Activated CD4-positive, alpha-beta T cell treated with anti-CD3 and anti-CD28 coated beads for 36 hours (primary cell): ENCODE measurements around the gene C11orf86. TPM values are rescaled to one million over a fixed set of nuclear protein-coding genes. Genes with fewer than 3 reads are reported as not detected.

Experiments used
- ATAC-seq: fragments of 200-7000 bp; cut with Tn5 transposase; one replicate; pipeline ENCODE4 v1.10.0; 2021; ENCODE audit warnings: mild to moderate bottlenecking, moderate library complexity
- CTCF ChIA-PET: fragments of 350-600 bp; sonication (Branson Sonifier 250); formaldehyde crosslinking; loops from one replicate; lab custom pipeline; 2021; ENCODE audit warnings: antibody characterized with exemption; lab: Charles Lee
- POLR2A ChIA-PET: fragments of 350-600 bp; sonication (Branson Sonifier 250); formaldehyde crosslinking; loops from one replicate; lab custom pipeline; 2021; ENCODE audit warnings: antibody characterized with exemption, inconsistent platforms; lab: Charles Lee
- DNase-seq: peaks from one replicate; pipeline ENCODE4 v3.0.0-alpha.2; 2020
- H3K27ac Mint-ChIP-seq: one replicate; pipeline ENCODE4 v1.8.0; 2021; ENCODE audit warnings: mixed read lengths
- H3K27me3 Mint-ChIP-seq: one replicate; pipeline ENCODE4 v1.8.0; 2021; ENCODE audit warnings: mixed read lengths
- H3K36me3 Mint-ChIP-seq: one replicate; pipeline ENCODE4 v1.8.0; 2021; ENCODE audit warnings: low read depth, mixed read lengths
- H3K4me1 Mint-ChIP-seq: one replicate; pipeline ENCODE4 v1.8.0; 2021; ENCODE audit warnings: mixed read lengths
- H3K4me3 Mint-ChIP-seq: one replicate; pipeline ENCODE4 v1.8.0; 2021; ENCODE audit warnings: mild to moderate bottlenecking, moderate library complexity, mixed read lengths
- H3K9me3 Mint-ChIP-seq: one replicate; pipeline ENCODE4 v1.8.0; 2021; ENCODE audit warnings: low read depth, mixed read lengths
- intact Hi-C, 2 experiments: fragments of 100-400 bp; cut with DNase I in 1 of 2; cut with micrococcal nuclease in 1 of 2; formaldehyde crosslinking; loops; one replicate each; pipeline versions ENCODE4 v1.14.2 to v1.15.1; 2022 to 2024; cut with DNase I, micrococcal nuclease
- total RNA-seq, 2 experiments: library from RNA; stranded (reverse); gene quantifications; one replicate each; pipeline ENCODE4 v1.2.3, GENCODE V29; 2021

Gene C11orf86
- total RNA-seq = not detected

GRCh38 chr11:66974724-66975404 is at the start of gene C11orf86:
TSS of gene C11orf86 (plus strand) at chr11:66975304. CDS start at chr11:66975363, 59 bp downstream.
- intact Hi-C loops = no loop called here
- DNase-seq (no peak), ATAC-seq (no peak)
- Mint-ChIP-seq H3K36me3 (peaks cover 2% of the 10 kb centered on the region), H3K9me3 (peaks cover 5% of the 10 kb centered on the region), H3K4me1 (peaks cover 14% of the 10 kb centered on the region), H3K4me3 (no peak within 1 kb of the TSS), H3K27me3 (peaks cover 13% of the 10 kb centered on the region), H3K27ac (no peak within 1 kb of the TSS)
- ChIA-PET POLR2A (no interaction called here), CTCF (interaction anchor here (0.7 to 1.7 kb wide), 4 partner anchors 17 to 93 kb away, joined by 3 to 4 read pairs (median 3); partner anchors contain the start of gene PC)

DNA sequence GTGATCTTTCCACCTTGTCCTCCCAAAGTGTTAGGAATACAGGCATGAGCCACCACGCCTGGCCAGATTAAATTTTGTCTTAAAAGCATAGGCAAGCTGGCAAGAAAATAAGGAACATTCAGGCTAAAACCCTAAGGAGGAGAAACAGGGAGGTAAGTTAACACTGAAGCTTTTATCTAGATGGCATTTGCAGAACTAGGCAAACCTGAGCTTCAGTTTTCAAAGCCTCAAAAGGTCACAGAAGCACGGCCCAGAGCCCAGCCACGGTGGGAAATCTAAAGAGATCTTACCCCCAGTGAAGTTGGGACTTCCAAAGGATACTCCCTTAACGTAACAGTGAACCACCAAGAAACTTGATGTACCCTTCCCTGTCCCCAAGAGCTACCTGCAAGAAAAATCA is 45.4 kb upstream of the C11orf86 start:
- ATAC-seq (no peak), DNase-seq (no peak)
- Mint-ChIP-seq H3K4me3 (no peak overlapping the region), H3K9me3 (no peaks in the 10 kb centered on the region), H3K27ac (no peak overlapping the region), H3K27me3 (no peaks in the 10 kb centered on the region), H3K4me1 (no peaks in the 10 kb centered on the region), H3K36me3 (no peaks in the 10 kb centered on the region)
- CTCF ChIA-PET = no interaction called here
- POLR2A ChIA-PET = interaction anchor here (0.6 kb wide), 1 partner anchor 74 kb away, joined by 3 read pairs; no protein-coding TSS in a partner anchor
- intact Hi-C loops = no loop called here

DNA sequence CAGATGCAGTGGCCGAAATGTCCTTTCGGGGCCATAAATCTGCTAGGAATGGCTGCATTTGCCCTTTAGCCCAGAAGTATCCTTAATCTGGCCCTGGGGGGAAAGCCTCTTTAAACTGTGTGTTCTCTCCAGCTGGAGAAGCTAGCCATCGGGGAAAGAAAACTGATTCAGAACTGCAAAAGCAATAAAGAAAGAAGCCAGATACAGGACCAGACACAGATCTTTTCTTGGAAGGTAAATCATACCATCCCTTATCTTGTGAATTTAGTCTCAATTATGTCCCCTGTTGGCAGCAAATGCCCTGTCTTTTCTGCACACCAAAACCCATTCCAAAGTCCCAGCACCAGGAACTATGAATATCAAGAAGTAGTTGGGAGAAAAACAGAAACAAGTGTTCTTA is 42.6 kb upstream of the C11orf86 start:
- ATAC-seq = no peak
- Mint-ChIP-seq H3K4me3 (no peak overlapping the region), H3K27me3 (no peaks in the 10 kb centered on the region), H3K36me3 (no peaks in the 10 kb centered on the region), H3K27ac (no peak overlapping the region), H3K4me1 (no peaks in the 10 kb centered on the region), H3K9me3 (no peaks in the 10 kb centered on the region)
- intact Hi-C loops = no loop called here
- POLR2A ChIA-PET = no interaction called here
- DNase-seq = no peak
- CTCF ChIA-PET = interaction anchor here (0.7 kb wide), 1 partner anchor 69 kb away, joined by 3 read pairs; no protein-coding TSS in a partner anchor

DNA sequence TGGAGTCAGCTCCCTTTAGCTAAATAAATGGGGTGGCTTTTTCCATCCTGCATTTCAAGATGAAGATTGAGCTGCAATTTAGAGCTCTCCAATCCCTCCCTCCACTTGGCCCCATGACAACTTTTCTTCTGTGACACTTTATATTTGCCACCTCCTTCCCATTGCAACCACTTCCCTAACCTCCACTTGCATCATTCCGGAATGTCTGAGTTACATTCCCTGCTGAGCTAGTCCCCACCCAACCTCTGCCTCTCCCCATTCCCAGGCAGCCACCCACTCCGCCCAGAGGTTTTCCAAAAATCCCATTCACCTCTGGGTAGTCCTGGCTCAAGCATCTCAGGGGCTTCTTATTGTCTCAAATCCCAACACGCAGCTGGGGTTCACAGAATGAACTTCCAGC is 41.6 kb upstream of the C11orf86 start:
- Mint-ChIP-seq H3K36me3 (no peaks in the 10 kb centered on the region), H3K27me3 (no peaks in the 10 kb centered on the region), H3K4me1 (no peaks in the 10 kb centered on the region), H3K4me3 (no peak overlapping the region), H3K27ac (no peak overlapping the region), H3K9me3 (no peaks in the 10 kb centered on the region)
- CTCF ChIA-PET = interaction anchor here (0.7 kb wide), 1 partner anchor 13 kb away, joined by 3 read pairs; no protein-coding TSS in a partner anchor
- POLR2A ChIA-PET = no interaction called here
- intact Hi-C loops = no loop called here
- ATAC-seq (no peak), DNase-seq (no peak)

GRCh38 chr11:66934950-66935779 is 39.9 kb upstream of the C11orf86 start:
- POLR2A ChIA-PET = no interaction called here
- intact Hi-C loops = no loop called here
- Mint-ChIP-seq H3K27me3 (no peaks in the 10 kb centered on the region), H3K27ac (no peak overlapping the region), H3K4me3 (no peak overlapping the region), H3K9me3 (no peaks in the 10 kb centered on the region), H3K36me3 (no peaks in the 10 kb centered on the region), H3K4me1 (no peaks in the 10 kb centered on the region)
- DNase-seq (no peak), ATAC-seq (no peak)
- CTCF ChIA-PET = no interaction called here

- H3K9me3 Mint-ChIP-seq = no peaks in the 10 kb centered on the region
- ChIA-PET POLR2A (interaction anchor here (0.7 kb wide), 1 partner anchor 17 kb away, joined by 6 read pairs; no protein-coding TSS in a partner anchor), CTCF (no interaction called here)
- no peaks in the 10 kb centered on the region for H3K4me1 Mint-ChIP-seq
- no peaks in the 10 kb centered on the region for H3K27me3 Mint-ChIP-seq
- H3K27ac Mint-ChIP-seq = no peak overlapping the region
- no peak overlapping the region for H3K4me3 Mint-ChIP-seq
- intact Hi-C loops = no loop called here
- no peaks in the 10 kb centered on the region for H3K36me3 Mint-ChIP-seq
- ATAC-seq = no peak
- DNase-seq = no peak
Observed at GRCh38 chr11:66936311-66936711, 38.8 kb upstream of the C11orf86 start.

DNA sequence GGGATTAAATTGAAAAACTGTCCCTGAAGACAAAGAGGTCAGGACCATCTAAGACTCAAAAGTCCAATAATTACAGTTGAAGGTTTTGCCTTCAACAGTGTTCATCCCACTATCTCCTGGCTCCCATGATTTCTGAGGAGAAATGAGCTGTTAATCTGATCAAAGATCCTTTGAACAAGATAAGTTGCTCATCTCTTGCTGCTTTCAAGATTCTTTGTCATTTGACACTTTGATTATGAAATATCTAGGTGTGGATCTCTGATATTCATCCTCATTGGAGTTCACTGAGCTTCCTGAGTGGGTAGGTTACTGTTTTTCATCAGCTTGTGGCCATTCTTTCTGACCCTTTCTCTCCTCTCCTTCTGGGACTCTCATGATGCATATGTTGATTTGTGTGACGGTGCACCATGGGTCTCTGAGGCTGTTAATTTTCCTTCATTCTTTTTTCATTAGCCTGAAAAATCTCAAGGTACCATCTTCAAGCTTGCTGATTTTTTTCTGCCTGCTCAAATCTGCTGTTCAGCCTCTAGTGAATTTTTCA is 37.8 kb upstream of the C11orf86 start:
- ChIA-PET POLR2A (no interaction called here), CTCF (interaction anchor here (0.5 to 0.7 kb wide), 2 partner anchors 259 to 372 kb away, joined by 3 to 4 read pairs; no protein-coding TSS in a partner anchor)
- Mint-ChIP-seq H3K27ac (no peak overlapping the region), H3K4me3 (no peak overlapping the region), H3K9me3 (no peaks in the 10 kb centered on the region), H3K36me3 (no peaks in the 10 kb centered on the region), H3K4me1 (no peaks in the 10 kb centered on the region), H3K27me3 (no peaks in the 10 kb centered on the region)
- intact Hi-C loops = no loop called here
- no peak for DNase-seq
- no peak for ATAC-seq

- no peak for DNase-seq
- no peak overlapping the region for H3K27ac Mint-ChIP-seq
- intact Hi-C loops = no loop called here
- H3K9me3 Mint-ChIP-seq = no peaks in the 10 kb centered on the region
- H3K4me1 Mint-ChIP-seq = no peaks in the 10 kb centered on the region
- CTCF ChIA-PET = no interaction called here
- H3K4me3 Mint-ChIP-seq = no peak overlapping the region
- ATAC-seq = no peak
- no peaks in the 10 kb centered on the region for H3K27me3 Mint-ChIP-seq
- POLR2A ChIA-PET = no interaction called here
- H3K36me3 Mint-ChIP-seq = peaks cover 2% of the 10 kb centered on the region
Observed at GRCh38 chr11:66938582-66939135, 36.4 kb upstream of the C11orf86 start.

- peak; percentile 69 for DNase-seq
- Mint-ChIP-seq H3K9me3 (no peaks in the 10 kb centered on the region), H3K4me1 (peaks cover 6% of the 10 kb centered on the region), H3K4me3 (no peak overlapping the region), H3K36me3 (no peaks in the 10 kb centered on the region), H3K27ac (no peak overlapping the region), H3K27me3 (no peaks in the 10 kb centered on the region)
- ChIA-PET CTCF (interaction anchor here (0.7 kb wide), 1 partner anchor 9 kb away, joined by 3 read pairs; no protein-coding TSS in a partner anchor), POLR2A (interaction anchor here (0.6 to 1.2 kb wide), 3 partner anchors 21 to 155 kb away, joined by 3 to 7 read pairs (median 4); no protein-coding TSS in a partner anchor)
- ATAC-seq = peak; percentile 93
- intact Hi-C loops = no loop called here
Observed at GRCh38 chr11:66950112-66950535, 25.0 kb upstream of the C11orf86 start.

GRCh38 chr11:66951135-66951534 is 24.0 kb upstream of the C11orf86 start:
- ChIA-PET POLR2A (no interaction called here), CTCF (interaction anchor here (0.7 to 1.5 kb wide), 2 partner anchors 8 to 25 kb away, joined by 3 read pairs; no protein-coding TSS in a partner anchor)
- intact Hi-C loops = no loop called here
- DNase-seq (no peak), ATAC-seq (no peak)
- Mint-ChIP-seq H3K27me3 (no peaks in the 10 kb centered on the region), H3K36me3 (no peaks in the 10 kb centered on the region), H3K4me1 (peaks cover 6% of the 10 kb centered on the region), H3K4me3 (no peak overlapping the region), H3K9me3 (no peaks in the 10 kb centered on the region), H3K27ac (no peak overlapping the region)

DNA sequence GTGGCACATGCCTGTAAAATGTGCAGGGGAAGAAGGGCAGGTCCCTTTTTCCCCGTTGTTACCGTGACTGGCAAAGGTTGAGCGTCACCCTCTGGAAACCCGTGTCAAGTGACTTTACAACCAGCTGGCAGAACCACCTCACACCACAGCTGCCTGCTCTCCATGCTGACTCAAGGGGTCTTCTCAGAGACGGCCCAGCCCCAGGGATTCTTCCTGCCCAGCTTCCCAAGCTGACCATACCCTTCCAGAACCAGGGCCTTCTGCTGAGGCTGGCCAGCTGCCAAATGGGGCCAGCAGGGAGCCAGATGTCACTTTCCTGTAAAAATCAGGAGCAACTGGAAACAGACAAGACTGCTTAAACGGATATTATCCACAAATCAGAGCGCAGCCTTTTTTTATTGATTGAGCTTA is 23.2 kb upstream of the C11orf86 start:
- Mint-ChIP-seq H3K4me3 (no peak overlapping the region), H3K9me3 (no peaks in the 10 kb centered on the region), H3K27me3 (no peaks in the 10 kb centered on the region), H3K4me1 (peaks cover 9% of the 10 kb centered on the region), H3K36me3 (no peaks in the 10 kb centered on the region), H3K27ac (no peak overlapping the region)
- ChIA-PET POLR2A (no interaction called here), CTCF (interaction anchor here (0.7 to 1.5 kb wide), 3 partner anchors 10 to 420 kb away, joined by 3 read pairs; no protein-coding TSS in a partner anchor)
- DNase-seq (no peak), ATAC-seq (no peak)
- intact Hi-C loops = no loop called here
